K562 (cell line): ENCODE data around the gene NRSN2. TPM values are rescaled to one million over a fixed set of nuclear protein-coding genes. Genes with fewer than 3 reads are reported as not detected.

Experiments
- BRCA1 ChIP-seq, 2 experiments: fragments of 450-650 bp in 1 of 2; sonication (generic) in 1 of 2; formaldehyde crosslinking in 1 of 2; IDR thresholded peaks; 2 replicates each; pipeline versions ENCODE4 v1.5.0 to v1.6.1; 2017 to 2020; ENCODE audit warnings: mild to moderate bottlenecking in 1 of 2, missing genetic modification reagents in 1 of 2
- CHD1 ChIP-seq: fragments of 200-600 bp; sonication (generic); IDR thresholded peaks from one replicate; pipeline ENCODE4 v1.6.1; 2012; ENCODE audit warnings: mild to moderate bottlenecking, moderate library complexity, low read length, inconsistent platforms
- CHD7 ChIP-seq: fragments of 200-600 bp; sonication (generic); IDR thresholded peaks from one replicate; pipeline ENCODE4 v1.6.1; 2012; ENCODE audit warnings: mild to moderate bottlenecking, low read depth, low read length, inconsistent platforms
- ELK3 ChIP-seq: fragments of 450-650 bp; formaldehyde crosslinking; IDR thresholded peaks from 2 replicates; pipeline ENCODE4 v1.4.0; 2020; ENCODE audit warnings: mild to moderate bottlenecking
- HOXB6 ChIP-seq: fragments of 250-450 bp; sonication (Bioruptor Pico); IDR thresholded peaks from 2 replicates; pipeline ENCODE4 v1.5.1; 2022; ENCODE audit warnings: mild to moderate bottlenecking, borderline replicate concordance
- MAFG ChIP-seq: fragments of 450-650 bp; conservative IDR thresholded peaks from 2 replicates; pipeline ENCODE4 v1.6.1; 2016; ENCODE audit warnings: missing genetic modification characterization, missing compliant biosample characterization
- MCM5 ChIP-seq: fragments of 450-650 bp; IDR thresholded peaks from 2 replicates; pipeline ENCODE4 v1.6.1; 2016; ENCODE audit warnings: low read depth
- MCM7 ChIP-seq, 2 experiments: fragments of 450-650 bp; IDR thresholded peaks; 2 replicates each; pipeline ENCODE4 v1.6.1; 2016 to 2018
- MECOM ChIP-seq: fragments of 250-450 bp; sonication (Bioruptor Pico); IDR thresholded peaks from 2 replicates; pipeline ENCODE4 v1.8.0; 2022; ENCODE audit warnings: inconsistent platforms
- MEF2A ChIP-seq: IDR thresholded peaks from 2 replicates; pipeline ENCODE4 v1.6.1; 2011; ENCODE audit warnings: low read depth, mild to moderate bottlenecking, low read length, moderate library complexity; ENCODE audit not compliant: control insufficient read depth
- NFYB ChIP-seq: IDR thresholded peaks from 2 replicates; pipeline ENCODE4 v1.6.1; 2011; ENCODE audit warnings: mild to moderate bottlenecking, moderate library complexity; ENCODE audit not compliant: insufficient read length; ENCODE audit errors: extremely low read depth
- PCBP1 ChIP-seq: fragments of 200-400 bp; formaldehyde crosslinking; IDR thresholded peaks from 2 replicates; pipeline ENCODE4 v1.6.1; 2018; ENCODE audit warnings: mild to moderate bottlenecking, low read depth, low read length; ENCODE audit not compliant: poor library complexity, severe bottlenecking
- RAD21 ChIP-seq, 2 experiments: fragments of 250-450 bp in 1 of 2; fragments of 450-650 bp in 1 of 2; sonication (Bioruptor Pico) in 1 of 2; formaldehyde crosslinking in 1 of 2; IDR thresholded peaks in 1 of 2; conservative IDR thresholded peaks in 1 of 2; 2 replicates each; pipeline versions ENCODE4 v1.4.0 to v1.8.0; 2020 to 2022; ENCODE audit warnings: mild to moderate bottlenecking in 2 of 2, moderate library complexity in 1 of 2
- XRCC4 ChIP-seq: IDR thresholded peaks from one replicate; pipeline ENCODE4 v1.6.1; 2011; ENCODE audit not compliant: insufficient read depth, insufficient read length; ENCODE audit errors: extremely low read depth
- ZNF23 ChIP-seq: fragments of 250-450 bp; sonication (Bioruptor Pico); IDR thresholded peaks from 2 replicates; pipeline ENCODE4 v1.4.0; 2020; ENCODE audit warnings: mild to moderate bottlenecking
- ZNF583 ChIP-seq: fragments of 250-450 bp; sonication (Bioruptor Pico); IDR thresholded peaks from 2 replicates; pipeline ENCODE4 v1.4.0; 2020
- polyA plus RNA-seq, 8 experiments: library from polyadenylated mRNA; depleted of rRNA in 4 of 8; stranded (reverse) in 5 of 8; unstranded in 3 of 8; fragments of >200 nt; fragmentation: Nextera tagmentation in 2 of 8; fragmentation: Illumina TruSeq in 1 of 8; extraction: Ambion mirVana in 2 of 8; extraction: Trizol in 1 of 8; gene quantifications; 2 replicates each; pipeline versions ENCODE4 v1.2.1 to v1.2.3, GENCODE V29; 2011 to 2014; ENCODE audit warnings: inconsistent platforms in 1 of 8, missing spikeins in 1 of 8
- total RNA-seq, 7 experiments: library from RNA; depleted of rRNA in 6 of 7; stranded (reverse); fragments of >200 nt in 6 of 7; fragmentation: Illumina TruSeq in 2 of 7; extraction: Trizol in 2 of 7; gene quantifications; 2 replicates each; pipeline versions ENCODE4 v1.2.1 to v1.2.3, GENCODE V29; 2011 to 2021; ENCODE audit warnings: low replicate concordance in 1 of 7

NRSN2 gene
- total and polyA plus RNA-seq, 9 of the 15 experiments (the other 6 are each of a cell fraction or from before 2014, with no cell fraction given): 7.5 to 29.7 (median 11.1) TPM

GRCh38 chr20:347640-348484, 951 bp downstream of the NRSN2 start (continued):
- TF ChIP-seq NFYB (no peak), MAFG (no peak), MEF2A (no peak), BRCA1 (IDR thresholded peaks at IDR 0.05) (no peak), BRCA1 (CRISPR knock-in tag; IDR thresholded peaks at IDR 0.05) (no peak), RAD21 (CRISPR knock-in tag; conservative IDR thresholded peaks at IDR 0.05 in 1 of 2, IDR thresholded peaks at IDR 0.05 in 1 of 2) (no peak), MCM7 (IDR thresholded peaks at IDR 0.05) (no peak), CHD7 (no peak), ZNF23 (no peak), ELK3 (CRISPR knock-in tag) (no peak), XRCC4 (no peak), MCM5 (no peak), CHD1 (no peak), HOXB6 (CRISPR knock-in tag) (no peak), PCBP1 (no peak), ZNF583 (CRISPR knock-in tag) (no peak), MECOM (CRISPR knock-in tag) (no peak)
